Type B pancreatic cell (in vitro differentiated cells): ENCODE results near the gene ATF6B. TPM values are rescaled to one million over a fixed set of nuclear protein-coding genes. Genes with fewer than 3 reads are reported as not detected.

Source experiments
- DNase-seq: peaks from one replicate; pipeline ENCODE4 v3.0.0; 2021; ENCODE audit warnings: mixed read lengths; ENCODE audit not compliant: unreplicated experiment; ENCODE audit errors: extremely low spot score
- H3K27ac Mint-ChIP-seq: 2 replicates; pipeline ENCODE4 v1.8.0; 2021; ENCODE audit warnings: mild to moderate bottlenecking, mixed read lengths
- H3K27me3 Mint-ChIP-seq: 2 replicates; pipeline ENCODE4 v1.8.0; 2021; ENCODE audit warnings: mixed read lengths
- H3K36me3 Mint-ChIP-seq: 2 replicates; pipeline ENCODE4 v1.8.0; 2021; ENCODE audit warnings: mixed read lengths
- H3K4me1 Mint-ChIP-seq: one replicate; pipeline ENCODE4 v1.8.0; 2021; ENCODE audit warnings: mixed read lengths; ENCODE audit not compliant: unreplicated experiment
- H3K4me3 Mint-ChIP-seq: 2 replicates; pipeline ENCODE4 v1.8.0; 2021; ENCODE audit warnings: mild to moderate bottlenecking, mixed read lengths
- H3K9me3 Mint-ChIP-seq: 2 replicates; pipeline ENCODE4 v1.8.0; 2021; ENCODE audit warnings: mixed read lengths
- total RNA-seq: library from RNA; stranded (reverse); gene quantifications from 2 replicates; pipeline ENCODE4 v1.2.1, GENCODE V29; 2021; ENCODE audit warnings: low replicate concordance
- TF ChIP-seq, protein P1 (sequence below): fragments of 200-600 bp; sonication (generic); conservative IDR thresholded peaks from 2 replicates; pipeline ENCODE4 v1.5.0; 2021; ENCODE audit warnings: antibody characterized with exemption, mild to moderate bottlenecking

ATF6B gene
- total RNA-seq, 1 donor from 2014 or later, result 95.8 TPM

DNA sequence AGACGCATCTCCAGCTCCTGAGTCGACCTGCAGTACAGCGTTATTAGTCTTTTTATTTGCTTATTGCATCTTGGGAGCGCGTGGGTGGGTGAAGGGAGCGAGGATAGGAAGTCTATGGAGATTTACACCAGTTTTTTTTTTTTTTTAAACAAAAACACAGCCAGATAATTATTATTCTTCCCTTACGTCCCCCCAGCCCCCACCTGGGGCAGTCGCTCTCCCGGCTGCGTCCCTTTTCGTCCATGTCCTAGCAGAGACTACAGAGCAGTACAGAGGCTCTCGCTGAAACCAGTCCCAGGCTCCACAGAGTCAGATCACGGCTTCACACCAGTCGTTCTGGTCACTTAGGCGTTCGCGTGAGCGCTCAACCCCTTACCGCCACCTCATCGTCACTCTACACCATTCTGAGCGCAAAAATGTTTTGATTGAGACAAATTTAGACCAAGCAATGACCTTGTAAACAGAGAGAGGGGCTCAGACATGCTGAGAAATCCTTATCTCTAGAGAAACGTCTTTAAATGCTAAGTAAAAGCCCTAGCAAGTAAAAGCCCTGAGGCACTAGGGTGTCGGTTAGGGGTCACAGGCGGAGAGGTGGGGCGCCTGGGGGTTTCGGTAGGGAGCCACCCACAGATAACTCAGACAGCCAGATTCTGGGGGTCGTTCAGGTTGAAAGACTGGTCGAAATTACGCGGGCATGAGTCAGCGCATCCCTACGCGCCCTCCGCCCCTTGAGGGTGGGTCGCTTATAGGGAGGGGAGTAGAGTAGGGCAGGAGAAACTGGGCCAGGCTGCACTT is 24.9 kb upstream of the ATF6B start:
- Mint-ChIP-seq H3K9me3 (no peaks in the 10 kb centered on the region), H3K4me3 (peak overlapping the region; percentile 100), H3K27me3 (peaks cover 17% of the 10 kb centered on the region), H3K27ac (peak overlapping the region; percentile 97), H3K36me3 (peaks cover 14% of the 10 kb centered on the region), H3K4me1 (peaks cover 40% of the 10 kb centered on the region)
- no peak for DNase-seq
- TF ChIP-seq, protein P1, sequence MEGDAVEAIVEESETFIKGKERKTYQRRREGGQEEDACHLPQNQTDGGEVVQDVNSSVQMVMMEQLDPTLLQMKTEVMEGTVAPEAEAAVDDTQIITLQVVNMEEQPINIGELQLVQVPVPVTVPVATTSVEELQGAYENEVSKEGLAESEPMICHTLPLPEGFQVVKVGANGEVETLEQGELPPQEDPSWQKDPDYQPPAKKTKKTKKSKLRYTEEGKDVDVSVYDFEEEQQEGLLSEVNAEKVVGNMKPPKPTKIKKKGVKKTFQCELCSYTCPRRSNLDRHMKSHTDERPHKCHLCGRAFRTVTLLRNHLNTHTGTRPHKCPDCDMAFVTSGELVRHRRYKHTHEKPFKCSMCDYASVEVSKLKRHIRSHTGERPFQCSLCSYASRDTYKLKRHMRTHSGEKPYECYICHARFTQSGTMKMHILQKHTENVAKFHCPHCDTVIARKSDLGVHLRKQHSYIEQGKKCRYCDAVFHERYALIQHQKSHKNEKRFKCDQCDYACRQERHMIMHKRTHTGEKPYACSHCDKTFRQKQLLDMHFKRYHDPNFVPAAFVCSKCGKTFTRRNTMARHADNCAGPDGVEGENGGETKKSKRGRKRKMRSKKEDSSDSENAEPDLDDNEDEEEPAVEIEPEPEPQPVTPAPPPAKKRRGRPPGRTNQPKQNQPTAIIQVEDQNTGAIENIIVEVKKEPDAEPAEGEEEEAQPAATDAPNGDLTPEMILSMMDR, result no peak

GRCh38 chr6:32151863-32152768 is 24.1 kb upstream of the ATF6B start, which contains the start of gene PRRT1:
Gene PRRT1, minus strand, starts transcription at chr6:32151939. Its CDS starts 112 bp downstream, at chr6:32151827.
- peaks cover 6% of the 10 kb centered on the region for H3K36me3 Mint-ChIP-seq
- peak within 1 kb of the TSS; percentile 97 for H3K27ac Mint-ChIP-seq
- TF ChIP-seq, protein P1, result no peak
- no peak for DNase-seq
- H3K4me1 Mint-ChIP-seq, result peaks cover 40% of the 10 kb centered on the region
- H3K27me3 Mint-ChIP-seq, result peaks cover 17% of the 10 kb centered on the region
- peak within 1 kb of the TSS; percentile 100 for H3K4me3 Mint-ChIP-seq
- no peaks in the 10 kb centered on the region for H3K9me3 Mint-ChIP-seq

DNA sequence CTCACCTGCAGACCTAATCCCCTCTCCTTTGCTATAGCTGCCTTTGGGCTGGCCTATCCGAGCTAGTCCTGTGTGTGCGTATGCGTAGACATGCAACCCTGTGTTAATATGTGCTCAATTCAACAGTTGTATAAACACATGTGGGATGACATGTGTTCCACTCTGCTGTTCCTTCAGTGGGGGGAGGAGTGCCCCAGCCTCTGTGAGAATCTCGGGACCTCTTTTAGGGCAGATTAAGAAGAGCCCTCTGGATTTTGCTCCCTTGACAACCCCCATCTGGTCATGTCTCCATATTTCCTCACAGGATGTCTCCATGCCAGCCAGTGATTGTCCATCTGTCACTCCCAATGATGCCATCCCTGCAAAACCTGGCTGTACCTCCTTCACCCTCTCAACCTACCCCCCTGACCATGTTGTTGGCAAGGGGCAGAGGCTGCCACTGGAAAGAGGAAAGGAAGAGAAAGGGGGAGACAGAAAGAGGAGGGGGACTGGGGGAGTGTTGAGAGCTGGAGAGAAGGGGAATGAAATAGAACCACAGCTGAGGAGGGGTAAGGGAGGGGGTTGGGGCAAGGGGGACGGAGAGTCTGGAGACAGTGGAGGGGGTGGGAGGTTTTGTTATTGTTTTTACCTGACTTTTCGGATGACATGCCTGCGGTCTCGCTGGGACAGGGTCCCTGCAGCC is 23.3 kb upstream of the ATF6B start:
- Mint-ChIP-seq H3K36me3 (peaks cover 6% of the 10 kb centered on the region), H3K27ac (peak overlapping the region; percentile 24), H3K27me3 (peaks cover 21% of the 10 kb centered on the region), H3K9me3 (no peaks in the 10 kb centered on the region), H3K4me1 (peaks cover 45% of the 10 kb centered on the region), H3K4me3 (peak overlapping the region; percentile 36)
- TF ChIP-seq, protein P1, result no peak
- DNase-seq, result no peak

DNA sequence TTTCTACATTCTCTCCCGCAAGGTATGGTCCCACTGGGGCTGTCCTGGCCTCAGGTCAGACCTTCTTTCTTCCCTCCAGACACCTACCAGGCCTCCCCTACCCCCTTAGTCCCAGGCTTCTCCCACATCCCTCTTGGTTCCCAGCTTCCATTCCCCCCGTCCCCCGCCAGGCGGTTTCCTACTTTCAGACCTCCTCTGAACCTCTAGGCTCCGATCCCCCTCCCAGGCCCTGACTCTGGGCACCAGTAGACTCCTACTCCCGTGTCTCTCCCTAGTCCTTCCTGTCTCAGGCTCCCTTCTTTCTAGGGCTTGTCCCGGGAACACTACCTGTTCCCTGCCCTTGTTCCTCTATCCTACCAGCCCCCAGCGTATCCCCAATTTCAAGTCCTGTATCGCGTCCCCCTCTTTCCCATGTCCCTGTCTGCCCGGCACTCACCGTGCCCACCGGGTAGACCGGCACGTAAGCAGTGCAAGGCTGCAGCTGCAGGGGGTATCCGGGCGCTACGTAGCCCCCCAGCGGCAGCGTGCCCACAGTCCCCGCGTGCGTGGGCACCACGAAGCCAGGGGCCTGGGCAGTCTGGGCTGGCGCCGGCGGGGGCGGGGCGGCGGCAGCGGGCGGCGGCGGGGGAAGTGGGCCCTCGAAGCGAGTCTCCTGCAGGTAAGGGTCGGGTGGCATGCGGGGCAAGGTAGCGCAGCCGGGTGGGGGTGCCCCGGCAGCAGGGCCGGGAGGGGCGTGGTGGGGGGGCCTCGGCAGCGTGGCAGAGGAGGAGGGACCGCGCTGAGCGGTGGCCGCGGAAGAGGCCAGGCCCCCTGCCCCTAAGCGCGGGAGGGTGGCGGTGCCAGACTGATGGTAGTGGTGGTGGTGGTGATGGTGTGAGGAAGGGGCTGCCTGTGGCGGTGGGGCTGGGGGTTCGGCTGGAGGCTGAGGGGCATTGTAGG is 22.2 kb upstream of the ATF6B start:
- Mint-ChIP-seq H3K4me1 (peaks cover 44% of the 10 kb centered on the region), H3K27me3 (peaks cover 21% of the 10 kb centered on the region), H3K27ac (peak overlapping the region; percentile 24), H3K36me3 (peaks cover under 1% of the 10 kb centered on the region), H3K4me3 (no peak overlapping the region), H3K9me3 (no peaks in the 10 kb centered on the region)
- no peak for DNase-seq
- TF ChIP-seq, protein P1, result no peak
